PFSK-1 (cell line): ENCODE results near the gene SAPCD1.
A peak's percentile ranks its signal among the peaks of the same experiment; 100 is the strongest.

Experiments
- FOXP2 ChIP-seq: optimal IDR thresholded peaks from 2 replicates; pipeline ENCODE3; 2011; ENCODE audit warnings: borderline replicate concordance, control low read depth, inconsistent platforms; ENCODE audit not compliant: insufficient read depth; ENCODE audit errors: extremely low read length, extremely low read depth
- POLR2AphosphoS5 ChIP-seq: IDR thresholded peaks from 2 replicates; pipeline ENCODE4 v1.6.1; 2012; ENCODE audit warnings: low read depth, mild to moderate bottlenecking, control low read depth, low read length, moderate library complexity
- SIN3A ChIP-seq: IDR thresholded peaks from 2 replicates; pipeline ENCODE4 v1.6.1; 2012; ENCODE audit warnings: mild to moderate bottlenecking, low read length, moderate library complexity, borderline replicate concordance; ENCODE audit not compliant: insufficient read depth
- TAF1 ChIP-seq: IDR thresholded peaks from 2 replicates; pipeline ENCODE4 v1.6.1; 2012; ENCODE audit warnings: low read length, control low read depth, borderline replicate concordance; ENCODE audit not compliant: insufficient read depth
- TF ChIP-seq, protein P1 (sequence below), 2 experiments: IDR thresholded peaks; 2 replicates each; pipeline versions ENCODE4 v1.6.1 to v1.8.0; 2011 to 2012; ENCODE audit warnings: low read depth in 2 of 2, low read length in 2 of 2, control low read depth in 1 of 2, inconsistent platforms in 1 of 2, mild to moderate bottlenecking in 1 of 2, moderate library complexity in 1 of 2; ENCODE audit not compliant: insufficient read depth in 1 of 2

The SAPCD1 gene

DNA sequence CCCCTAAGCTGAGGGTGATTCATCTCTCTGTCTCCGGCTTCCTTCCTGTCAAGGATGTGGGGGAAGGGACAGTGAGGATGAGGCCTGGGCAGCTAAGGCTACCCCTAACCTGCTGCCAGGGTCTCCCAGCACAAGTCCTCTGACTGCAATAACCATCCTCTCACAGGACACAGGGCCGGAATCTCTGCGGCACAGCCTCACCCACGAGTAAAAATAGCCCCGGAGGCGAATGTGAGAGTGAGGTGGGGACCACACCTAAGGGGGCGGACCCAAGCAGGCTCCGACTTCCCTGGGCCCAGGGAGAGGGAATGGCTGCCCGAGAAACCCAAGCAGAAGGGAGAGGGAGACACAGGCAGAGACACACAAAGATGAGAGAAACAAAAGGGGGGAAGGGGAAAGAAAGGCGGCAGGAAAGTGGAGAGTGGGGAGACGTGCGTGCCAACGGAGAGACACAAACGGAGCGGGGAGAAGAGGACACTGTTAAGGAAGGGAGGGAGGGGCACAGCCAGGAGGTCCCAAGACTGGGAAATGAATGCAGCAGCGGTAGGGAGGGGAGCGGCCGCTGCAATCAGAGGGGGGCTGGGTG is 27.5 kb upstream of the SAPCD1 start:
- TF ChIP-seq, protein P1, sequence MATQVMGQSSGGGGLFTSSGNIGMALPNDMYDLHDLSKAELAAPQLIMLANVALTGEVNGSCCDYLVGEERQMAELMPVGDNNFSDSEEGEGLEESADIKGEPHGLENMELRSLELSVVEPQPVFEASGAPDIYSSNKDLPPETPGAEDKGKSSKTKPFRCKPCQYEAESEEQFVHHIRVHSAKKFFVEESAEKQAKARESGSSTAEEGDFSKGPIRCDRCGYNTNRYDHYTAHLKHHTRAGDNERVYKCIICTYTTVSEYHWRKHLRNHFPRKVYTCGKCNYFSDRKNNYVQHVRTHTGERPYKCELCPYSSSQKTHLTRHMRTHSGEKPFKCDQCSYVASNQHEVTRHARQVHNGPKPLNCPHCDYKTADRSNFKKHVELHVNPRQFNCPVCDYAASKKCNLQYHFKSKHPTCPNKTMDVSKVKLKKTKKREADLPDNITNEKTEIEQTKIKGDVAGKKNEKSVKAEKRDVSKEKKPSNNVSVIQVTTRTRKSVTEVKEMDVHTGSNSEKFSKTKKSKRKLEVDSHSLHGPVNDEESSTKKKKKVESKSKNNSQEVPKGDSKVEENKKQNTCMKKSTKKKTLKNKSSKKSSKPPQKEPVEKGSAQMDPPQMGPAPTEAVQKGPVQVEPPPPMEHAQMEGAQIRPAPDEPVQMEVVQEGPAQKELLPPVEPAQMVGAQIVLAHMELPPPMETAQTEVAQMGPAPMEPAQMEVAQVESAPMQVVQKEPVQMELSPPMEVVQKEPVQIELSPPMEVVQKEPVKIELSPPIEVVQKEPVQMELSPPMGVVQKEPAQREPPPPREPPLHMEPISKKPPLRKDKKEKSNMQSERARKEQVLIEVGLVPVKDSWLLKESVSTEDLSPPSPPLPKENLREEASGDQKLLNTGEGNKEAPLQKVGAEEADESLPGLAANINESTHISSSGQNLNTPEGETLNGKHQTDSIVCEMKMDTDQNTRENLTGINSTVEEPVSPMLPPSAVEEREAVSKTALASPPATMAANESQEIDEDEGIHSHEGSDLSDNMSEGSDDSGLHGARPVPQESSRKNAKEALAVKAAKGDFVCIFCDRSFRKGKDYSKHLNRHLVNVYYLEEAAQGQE (IDR thresholded peaks at IDR 0.05; ENCODE audit: insufficient read depth in 1 of 2, low read depth in 2 of 2, low read length in 2 of 2), result no peak
- TF ChIP-seq POLR2AphosphoS5 (peak; percentile 36), SIN3A (peak; percentile 98; the same call in 1 of the 2 replicates), FOXP2 (peak; percentile 74), TAF1 (peak; percentile 74; the same call in 1 of the 2 replicates)

DNA sequence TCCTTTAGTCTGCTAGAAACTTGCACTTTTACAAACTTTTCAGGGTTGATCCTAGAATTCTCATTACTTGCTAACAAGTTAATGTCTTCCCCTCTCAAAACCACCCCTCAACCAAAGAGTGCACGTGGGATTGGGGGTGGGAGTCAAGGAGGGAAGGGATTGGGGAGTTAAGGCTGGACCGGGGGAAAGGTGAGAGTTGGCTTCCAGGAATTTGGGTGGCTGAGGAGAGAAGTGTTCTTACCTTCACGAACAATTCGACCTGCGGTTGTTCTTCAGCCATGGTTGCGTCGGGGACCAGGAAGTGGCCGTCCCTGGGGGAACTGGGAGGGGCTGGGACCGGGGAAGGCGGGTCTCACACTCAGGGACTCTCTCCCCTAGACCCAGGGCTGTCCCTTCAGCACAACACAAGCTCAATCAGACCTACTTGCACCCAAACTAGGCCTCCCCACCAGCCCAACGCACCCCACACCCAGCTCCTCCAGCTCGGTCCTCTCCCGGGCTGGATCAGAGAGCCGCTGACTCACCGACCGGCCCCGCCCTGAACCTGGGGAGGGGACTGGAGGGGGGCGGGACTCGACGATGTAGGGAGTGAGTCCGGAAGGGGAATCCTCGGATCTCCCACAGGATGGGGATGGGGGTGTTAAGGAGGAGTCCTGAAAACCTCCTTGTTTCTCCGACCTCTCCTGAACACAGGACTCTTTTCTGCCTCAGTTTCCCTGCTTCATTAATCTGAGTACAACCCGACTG is 26.3 kb upstream of the SAPCD1 start, which contains the start of gene CLIC1:
Gene CLIC1 (minus strand): TSS at position 510 of the 747 bp plus-strand sequence. CDS start 230 bp downstream, at position 280.
- TF ChIP-seq TAF1 (peak; percentile 76; the same call in 1 of the 2 replicates), POLR2AphosphoS5 (peak; percentile 94), SIN3A (0 out of 2 replicates have a peak, but pooled peaks have one; percentile 2)
- TF ChIP-seq, protein P1 (IDR thresholded peaks at IDR 0.05; ENCODE audit: insufficient read depth in 1 of 2, low read depth in 2 of 2, low read length in 2 of 2), result no peak

DNA sequence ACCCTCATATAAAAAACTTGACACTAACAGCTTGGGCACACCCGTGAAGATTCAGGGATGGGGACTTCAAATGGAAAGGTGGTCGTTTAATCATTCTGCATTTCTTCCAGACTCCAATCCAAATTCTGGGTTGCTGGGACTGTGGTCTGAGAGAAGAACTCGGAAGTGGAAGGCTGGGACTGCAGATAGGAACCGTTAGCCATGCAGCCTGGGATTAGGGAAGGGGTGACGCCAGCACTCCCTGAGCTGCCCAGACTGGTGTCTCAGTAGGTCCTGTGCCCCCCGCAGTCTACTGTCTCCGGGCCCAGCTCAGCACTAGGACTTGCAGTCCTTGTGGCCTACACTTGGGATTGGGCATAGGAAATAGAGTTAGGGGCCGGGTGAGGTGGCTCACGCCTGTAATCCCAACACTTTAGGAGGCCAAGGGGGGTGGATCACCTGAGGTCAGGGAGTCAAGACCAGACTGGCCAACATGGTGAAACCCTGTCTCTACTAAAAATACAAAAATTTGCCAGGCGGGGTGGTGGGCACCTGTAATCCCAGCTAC is 25.6 kb upstream of the SAPCD1 start:
- TF ChIP-seq TAF1 (no peak), FOXP2 (no peak), SIN3A (no peak)
- TF ChIP-seq, protein P1 (IDR thresholded peaks at IDR 0.05; ENCODE audit: insufficient read depth in 1 of 2, low read depth in 2 of 2, low read length in 2 of 2), result no peak

DNA sequence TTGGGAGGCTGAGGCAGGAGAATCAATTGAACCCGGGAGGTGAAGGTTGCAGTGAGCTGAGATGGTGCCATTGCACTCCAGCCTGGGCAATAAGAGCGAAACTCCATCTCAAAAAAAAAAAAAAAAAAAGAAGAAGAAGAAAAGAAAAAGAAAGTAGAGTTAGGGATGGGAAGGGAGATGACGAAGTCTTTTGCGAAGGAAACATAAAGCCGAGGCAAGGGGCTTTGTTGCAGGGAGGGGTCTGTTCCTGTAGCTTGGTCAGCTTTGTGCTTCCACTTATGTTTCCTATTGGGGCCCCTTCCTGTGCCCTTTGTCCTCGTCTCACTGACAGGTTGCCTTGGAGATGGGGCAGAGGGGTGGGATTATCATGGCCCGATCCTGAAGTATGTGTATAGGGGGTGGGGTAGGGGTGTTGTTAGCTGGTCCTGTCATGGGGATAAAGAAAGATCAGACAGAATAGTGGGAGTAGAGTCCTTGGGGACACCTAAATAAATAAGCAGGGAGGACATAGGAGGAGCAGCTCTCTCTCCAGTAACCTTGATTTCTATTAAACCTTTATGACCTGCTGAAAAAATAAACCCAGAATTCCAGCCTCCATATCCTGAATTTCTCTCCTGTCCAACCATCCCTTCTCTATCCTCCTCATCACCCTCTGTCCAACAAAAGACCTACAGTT is 25.0 kb upstream of the SAPCD1 start:
- TF ChIP-seq TAF1 (no peak), POLR2AphosphoS5 (no peak), SIN3A (no peak), FOXP2 (no peak)
- TF ChIP-seq, protein P1 (IDR thresholded peaks at IDR 0.05; ENCODE audit: insufficient read depth in 1 of 2, low read depth in 2 of 2, low read length in 2 of 2), result no peak
